ENCODE results near the gene PARS2.

Gene PARS2

GRCh38 chr1:54716299-54717047, 47.9 kb downstream of the PARS2 start:
- no peak for DNase-seq

- DNase-seq, result peak; percentile 83
Observed at GRCh38 chr1:54715493-54716298, 48.6 kb downstream of the PARS2 start, which contains the start of gene TTC4. Gene TTC4 (plus strand): TSS chr1:54715861. CDS start chr1:54715909, 48 bp downstream.

GRCh38 chr1:54714881-54715492, 49.3 kb downstream of the PARS2 start:
- no peak for DNase-seq

- DNase-seq, result no peak
Observed at GRCh38 chr1:54711536-54711935, 52.8 kb downstream of the PARS2 start.

GRCh38 chr1:54710841-54711240, 53.5 kb downstream of the PARS2 start:
- DNase-seq, result no peak

- no peak for DNase-seq
Observed at GRCh38 chr1:54710434-54710833, 53.9 kb downstream of the PARS2 start.

GRCh38 chr1:54709547-54710292, 54.6 kb downstream of the PARS2 start:
- DNase-seq, result no peak

- DNase-seq, result no peak
Observed at GRCh38 chr1:54708385-54708784, 55.9 kb downstream of the PARS2 start.

Measured in NCI-H1694 (cell line).